WTC11 (cell line): ENCODE results near the gene RAB40B. TPM values are rescaled to one million over a fixed set of nuclear protein-coding genes. Genes with fewer than 3 reads are reported as not detected.

ENCODE experiments used
- ATAC-seq: fragments of 200-7000 bp; cut with Tn5 transposase; 2 replicates; pipeline ENCODE4 v1.10.0; 2021; ENCODE audit warnings: mild to moderate bottlenecking, moderate library complexity
- CTCF ChIA-PET: fragments of 300-600 bp; sonication (Branson Sonifier 250); formaldehyde crosslinking; loops from one replicate; lab custom pipeline; 2021; ENCODE audit warnings: antibody characterized with exemption; lab: Charles Lee
- POLR2A ChIA-PET: fragments of 350-600 bp; sonication (Branson Sonifier 250); formaldehyde crosslinking; loops from one replicate; lab custom pipeline; 2021; ENCODE audit warnings: antibody characterized with exemption; lab: Charles Lee
- DNase-seq: peaks from one replicate; pipeline ENCODE4 v3.0.0; 2021; ENCODE audit warnings: low spot score
- H3K27ac Mint-ChIP-seq: 2 replicates; pipeline ENCODE4 v1.8.0; 2021; ENCODE audit warnings: mixed read lengths
- H3K27me3 Mint-ChIP-seq: 2 replicates; pipeline ENCODE4 v1.8.0; 2021; ENCODE audit warnings: low read depth, mild to moderate bottlenecking, moderate library complexity, mixed read lengths
- H3K36me3 Mint-ChIP-seq: 2 replicates; pipeline ENCODE4 v1.8.0; 2021; ENCODE audit warnings: mixed read lengths
- H3K4me1 Mint-ChIP-seq: 2 replicates; pipeline ENCODE4 v1.8.0; 2022; ENCODE audit warnings: mixed read lengths
- H3K4me3 Mint-ChIP-seq: 2 replicates; pipeline ENCODE4 v1.8.0; 2021; ENCODE audit warnings: mild to moderate bottlenecking, moderate library complexity, mixed read lengths
- H3K9me3 Mint-ChIP-seq: 2 replicates; pipeline ENCODE4 v1.8.0; 2021; ENCODE audit warnings: mixed read lengths
- CBFB ChIP-seq: sonication (generic); formaldehyde crosslinking; IDR thresholded peaks from 2 replicates; pipeline ENCODE4 v1.8.1; 2022; ENCODE audit warnings: mild to moderate bottlenecking, low read depth, missing genetic modification reagents
- CREM ChIP-seq: sonication (generic); formaldehyde crosslinking; IDR thresholded peaks from 2 replicates; pipeline ENCODE4 v1.8.1; 2022; ENCODE audit warnings: mild to moderate bottlenecking, missing genetic modification reagents, moderate library complexity
- NFATC4 ChIP-seq: fragments of 250-450 bp; sonication (Bioruptor Pico); IDR thresholded peaks from 2 replicates; pipeline ENCODE4 v1.9.0; 2021; ENCODE audit warnings: mild to moderate bottlenecking
- NR1H2 ChIP-seq: sonication (generic); formaldehyde crosslinking; IDR thresholded peaks from 2 replicates; pipeline ENCODE4 v1.9.0; 2021; ENCODE audit warnings: mild to moderate bottlenecking, moderate library complexity, missing genetic modification reagents
- PRRX2 ChIP-seq: fragments of 250-450 bp; sonication (Bioruptor Pico); IDR thresholded peaks from 2 replicates; pipeline ENCODE4 v1.8.0; 2021; ENCODE audit warnings: mild to moderate bottlenecking
- RELA ChIP-seq: sonication (generic); formaldehyde crosslinking; IDR thresholded peaks from 2 replicates; pipeline ENCODE4 v1.8.1; 2022; ENCODE audit warnings: missing genetic modification reagents, mild to moderate bottlenecking, borderline replicate concordance
- SOX15 ChIP-seq: fragments of 250-450 bp; sonication (Bioruptor Pico); IDR thresholded peaks from 2 replicates; pipeline ENCODE4 v1.9.0; 2021; ENCODE audit warnings: mild to moderate bottlenecking
- TCF7 ChIP-seq: sonication (generic); formaldehyde crosslinking; IDR thresholded peaks from 2 replicates; pipeline ENCODE4 v1.8.0; 2022; ENCODE audit warnings: mild to moderate bottlenecking, low read depth, missing genetic modification reagents, moderate library complexity
- TEAD4 ChIP-seq: sonication (generic); formaldehyde crosslinking; IDR thresholded peaks from 2 replicates; pipeline ENCODE4 v1.8.0; 2022; ENCODE audit warnings: mild to moderate bottlenecking, missing genetic modification reagents
- ZBTB21 ChIP-seq: sonication (generic); formaldehyde crosslinking; IDR thresholded peaks from 2 replicates; pipeline ENCODE4 v1.8.1; 2023; ENCODE audit warnings: mild to moderate bottlenecking, missing genetic modification reagents, borderline replicate concordance
- ZNF138 ChIP-seq: sonication (generic); formaldehyde crosslinking; conservative IDR thresholded peaks from 2 replicates; pipeline ENCODE4 v1.8.1; 2022; ENCODE audit warnings: mild to moderate bottlenecking, moderate library complexity, missing genetic modification reagents
- ZNF317 ChIP-seq: sonication (generic); formaldehyde crosslinking; IDR thresholded peaks from 2 replicates; pipeline ENCODE4 v1.8.1; 2023; ENCODE audit warnings: low read depth, mild to moderate bottlenecking, moderate library complexity, missing genetic modification reagents, borderline replicate concordance
- ZNF423 ChIP-seq: fragments of 250-450 bp; sonication (Bioruptor Pico); IDR thresholded peaks from 2 replicates; pipeline ENCODE4 v2.1.2; 2022; ENCODE audit warnings: mild to moderate bottlenecking, moderate library complexity
- total RNA-seq: library from RNA; stranded (reverse); gene quantifications from 3 replicates; pipeline ENCODE4 v1.2.3, GENCODE V29; 2021
- TF ChIP-seq, protein P1 (sequence below): sonication (generic); formaldehyde crosslinking; IDR thresholded peaks from 2 replicates; pipeline ENCODE4 v1.8.0; 2022; ENCODE audit warnings: mild to moderate bottlenecking, missing genetic modification reagents
- TF ChIP-seq, protein P2 (sequence below): sonication (generic); formaldehyde crosslinking; IDR thresholded peaks from 2 replicates; pipeline ENCODE4 v1.8.1; 2022; ENCODE audit warnings: mild to moderate bottlenecking, missing genetic modification reagents, moderate library complexity, borderline replicate concordance
- TF ChIP-seq, protein P3 (sequence below): fragments of 250-450 bp; sonication (Bioruptor Pico); IDR thresholded peaks from 2 replicates; pipeline ENCODE4 v1.8.0; 2021; ENCODE audit warnings: mild to moderate bottlenecking
- TF ChIP-seq, protein P4 (sequence below): fragments of 250-450 bp; sonication (Bioruptor Pico); IDR thresholded peaks from 2 replicates; pipeline ENCODE4 v1.9.0; 2021; ENCODE audit warnings: mild to moderate bottlenecking
- TF ChIP-seq, protein P5 (sequence below): sonication (generic); formaldehyde crosslinking; IDR thresholded peaks from 2 replicates; pipeline ENCODE4 v1.8.1; 2023; ENCODE audit warnings: mild to moderate bottlenecking, missing genetic modification reagents, moderate library complexity
- TF ChIP-seq, protein P6 (sequence below): sonication (generic); formaldehyde crosslinking; IDR thresholded peaks from 2 replicates; pipeline ENCODE4 v1.8.1; 2022; ENCODE audit warnings: mild to moderate bottlenecking, moderate library complexity, missing genetic modification reagents

The RAB40B gene
- total RNA-seq, 1 experiment from 2014 or later = 3.1 TPM

DNA sequence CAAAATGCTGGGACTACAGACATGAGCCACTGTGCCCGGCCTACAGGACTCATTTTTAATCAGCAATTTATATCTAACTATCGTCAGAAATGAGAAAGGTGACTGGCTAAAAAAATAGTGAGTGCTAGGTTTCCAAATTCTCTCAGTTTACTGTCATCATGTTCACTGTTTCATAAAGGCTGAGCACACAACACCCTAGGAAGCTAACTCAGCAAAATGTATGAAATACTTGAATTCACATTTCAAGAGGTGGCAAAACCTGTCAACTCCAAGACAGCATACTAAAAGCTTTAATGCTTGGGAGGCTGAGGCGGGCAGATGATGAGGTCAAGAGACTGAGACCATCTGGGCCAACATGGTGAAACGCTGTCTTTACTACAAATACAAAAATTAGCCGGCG lies 67.0 kb downstream of the RAB40B start:
- ATAC-seq (no peak), DNase-seq (no peak)
- ChIA-PET CTCF (no interaction called here), POLR2A (no interaction called here)
- Mint-ChIP-seq H3K27ac (no peak overlapping the region), H3K4me1 (no peaks in the 10 kb centered on the region), H3K36me3 (peaks cover 39% of the 10 kb centered on the region), H3K27me3 (no peaks in the 10 kb centered on the region), H3K4me3 (no peak overlapping the region), H3K9me3 (no peaks in the 10 kb centered on the region)
- TF ChIP-seq NR1H2 = no peak
- TF ChIP-seq CREM = no peak
- no peak for TF ChIP-seq PRRX2
- TF ChIP-seq NFATC4 = no peak
- TF ChIP-seq, protein P1, sequence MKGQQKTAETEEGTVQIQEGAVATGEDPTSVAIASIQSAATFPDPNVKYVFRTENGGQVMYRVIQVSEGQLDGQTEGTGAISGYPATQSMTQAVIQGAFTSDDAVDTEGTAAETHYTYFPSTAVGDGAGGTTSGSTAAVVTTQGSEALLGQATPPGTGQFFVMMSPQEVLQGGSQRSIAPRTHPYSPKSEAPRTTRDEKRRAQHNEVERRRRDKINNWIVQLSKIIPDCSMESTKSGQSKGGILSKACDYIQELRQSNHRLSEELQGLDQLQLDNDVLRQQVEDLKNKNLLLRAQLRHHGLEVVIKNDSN (CRISPR knock-in tag) = no peak
- no peak for TF ChIP-seq ZNF138

DNA sequence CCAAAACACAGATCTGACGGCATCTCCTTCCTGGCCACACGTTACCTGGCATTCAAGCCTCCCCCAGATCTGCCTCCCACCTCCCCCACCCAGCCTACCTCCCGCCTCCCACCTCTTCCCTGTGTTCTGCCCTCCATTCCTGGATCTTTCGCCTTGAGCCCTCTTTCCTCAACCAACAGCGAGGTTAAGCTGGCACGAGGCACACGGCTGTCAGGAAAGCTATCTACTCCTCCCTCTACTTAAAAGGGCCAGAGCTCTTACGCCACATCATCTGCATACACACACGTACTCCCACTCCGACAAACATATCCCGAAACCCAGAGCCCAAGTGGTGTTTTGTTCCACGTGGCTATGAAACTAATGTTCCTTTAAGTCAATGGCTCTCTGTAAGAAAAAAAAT lies 68.3 kb downstream of the RAB40B start:
- ChIA-PET POLR2A (no interaction called here), CTCF (no interaction called here)
- TF ChIP-seq, protein P1 (CRISPR knock-in tag) = no peak
- TF ChIP-seq ZNF423 = no peak
- no peak for TF ChIP-seq TCF7 (CRISPR knock-in tag)
- no peak for TF ChIP-seq ZBTB21 (CRISPR knock-in tag)
- TF ChIP-seq, protein P2, sequence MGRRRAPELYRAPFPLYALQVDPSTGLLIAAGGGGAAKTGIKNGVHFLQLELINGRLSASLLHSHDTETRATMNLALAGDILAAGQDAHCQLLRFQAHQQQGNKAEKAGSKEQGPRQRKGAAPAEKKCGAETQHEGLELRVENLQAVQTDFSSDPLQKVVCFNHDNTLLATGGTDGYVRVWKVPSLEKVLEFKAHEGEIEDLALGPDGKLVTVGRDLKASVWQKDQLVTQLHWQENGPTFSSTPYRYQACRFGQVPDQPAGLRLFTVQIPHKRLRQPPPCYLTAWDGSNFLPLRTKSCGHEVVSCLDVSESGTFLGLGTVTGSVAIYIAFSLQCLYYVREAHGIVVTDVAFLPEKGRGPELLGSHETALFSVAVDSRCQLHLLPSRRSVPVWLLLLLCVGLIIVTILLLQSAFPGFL (CRISPR knock-in tag) = no peak
- TF ChIP-seq RELA (CRISPR knock-in tag) = no peak
- TF ChIP-seq, protein P3, sequence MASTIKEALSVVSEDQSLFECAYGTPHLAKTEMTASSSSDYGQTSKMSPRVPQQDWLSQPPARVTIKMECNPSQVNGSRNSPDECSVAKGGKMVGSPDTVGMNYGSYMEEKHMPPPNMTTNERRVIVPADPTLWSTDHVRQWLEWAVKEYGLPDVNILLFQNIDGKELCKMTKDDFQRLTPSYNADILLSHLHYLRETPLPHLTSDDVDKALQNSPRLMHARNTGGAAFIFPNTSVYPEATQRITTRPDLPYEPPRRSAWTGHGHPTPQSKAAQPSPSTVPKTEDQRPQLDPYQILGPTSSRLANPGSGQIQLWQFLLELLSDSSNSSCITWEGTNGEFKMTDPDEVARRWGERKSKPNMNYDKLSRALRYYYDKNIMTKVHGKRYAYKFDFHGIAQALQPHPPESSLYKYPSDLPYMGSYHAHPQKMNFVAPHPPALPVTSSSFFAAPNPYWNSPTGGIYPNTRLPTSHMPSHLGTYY (CRISPR knock-in tag) = no peak
- TF ChIP-seq NR1H2 = no peak
- Mint-ChIP-seq H3K27me3 (no peaks in the 10 kb centered on the region), H3K4me3 (no peak overlapping the region), H3K4me1 (no peaks in the 10 kb centered on the region), H3K36me3 (peaks cover 45% of the 10 kb centered on the region), H3K27ac (peak overlapping the region; percentile 36), H3K9me3 (no peaks in the 10 kb centered on the region)
- DNase-seq = no peak
- ATAC-seq = no peak

DNA sequence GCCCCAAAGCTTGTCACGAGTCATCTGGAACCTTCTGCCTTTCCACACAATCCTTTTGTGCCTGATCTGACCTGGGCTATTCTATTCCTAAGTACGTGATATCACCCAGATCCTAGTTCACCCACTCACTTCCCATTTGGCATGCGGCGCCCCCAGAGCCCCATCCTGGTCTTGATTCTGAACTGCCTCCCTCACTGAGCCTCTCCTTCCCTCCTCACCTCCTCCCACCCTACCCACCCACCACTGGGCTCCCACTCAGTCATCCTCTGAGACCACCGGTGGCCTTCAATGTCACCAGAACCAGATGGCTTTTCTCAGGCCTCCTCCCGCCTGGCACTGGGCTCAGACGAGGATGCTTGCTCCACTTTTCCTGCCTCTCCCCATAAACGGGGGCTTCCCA lies 68.8 kb downstream of the RAB40B start:
- ChIA-PET CTCF (no interaction called here), POLR2A (no interaction called here)
- Mint-ChIP-seq H3K27me3 (no peaks in the 10 kb centered on the region), H3K27ac (peak overlapping the region; percentile 42), H3K4me1 (no peaks in the 10 kb centered on the region), H3K9me3 (no peaks in the 10 kb centered on the region), H3K36me3 (peaks cover 49% of the 10 kb centered on the region), H3K4me3 (no peak overlapping the region)
- DNase-seq = no peak
- ATAC-seq = no peak
- TF ChIP-seq RELA (CRISPR knock-in tag) (no peak), SOX15 (CRISPR knock-in tag) (no peak), TEAD4 (CRISPR knock-in tag) (no peak), CBFB (no peak), ZNF317 (CRISPR knock-in tag) (no peak)
- TF ChIP-seq, protein P1 (CRISPR knock-in tag) = no peak
- TF ChIP-seq, protein P4, sequence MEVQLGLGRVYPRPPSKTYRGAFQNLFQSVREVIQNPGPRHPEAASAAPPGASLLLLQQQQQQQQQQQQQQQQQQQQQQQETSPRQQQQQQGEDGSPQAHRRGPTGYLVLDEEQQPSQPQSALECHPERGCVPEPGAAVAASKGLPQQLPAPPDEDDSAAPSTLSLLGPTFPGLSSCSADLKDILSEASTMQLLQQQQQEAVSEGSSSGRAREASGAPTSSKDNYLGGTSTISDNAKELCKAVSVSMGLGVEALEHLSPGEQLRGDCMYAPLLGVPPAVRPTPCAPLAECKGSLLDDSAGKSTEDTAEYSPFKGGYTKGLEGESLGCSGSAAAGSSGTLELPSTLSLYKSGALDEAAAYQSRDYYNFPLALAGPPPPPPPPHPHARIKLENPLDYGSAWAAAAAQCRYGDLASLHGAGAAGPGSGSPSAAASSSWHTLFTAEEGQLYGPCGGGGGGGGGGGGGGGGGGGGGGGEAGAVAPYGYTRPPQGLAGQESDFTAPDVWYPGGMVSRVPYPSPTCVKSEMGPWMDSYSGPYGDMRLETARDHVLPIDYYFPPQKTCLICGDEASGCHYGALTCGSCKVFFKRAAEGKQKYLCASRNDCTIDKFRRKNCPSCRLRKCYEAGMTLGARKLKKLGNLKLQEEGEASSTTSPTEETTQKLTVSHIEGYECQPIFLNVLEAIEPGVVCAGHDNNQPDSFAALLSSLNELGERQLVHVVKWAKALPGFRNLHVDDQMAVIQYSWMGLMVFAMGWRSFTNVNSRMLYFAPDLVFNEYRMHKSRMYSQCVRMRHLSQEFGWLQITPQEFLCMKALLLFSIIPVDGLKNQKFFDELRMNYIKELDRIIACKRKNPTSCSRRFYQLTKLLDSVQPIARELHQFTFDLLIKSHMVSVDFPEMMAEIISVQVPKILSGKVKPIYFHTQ (CRISPR knock-in tag) = no peak
- TF ChIP-seq, protein P5, sequence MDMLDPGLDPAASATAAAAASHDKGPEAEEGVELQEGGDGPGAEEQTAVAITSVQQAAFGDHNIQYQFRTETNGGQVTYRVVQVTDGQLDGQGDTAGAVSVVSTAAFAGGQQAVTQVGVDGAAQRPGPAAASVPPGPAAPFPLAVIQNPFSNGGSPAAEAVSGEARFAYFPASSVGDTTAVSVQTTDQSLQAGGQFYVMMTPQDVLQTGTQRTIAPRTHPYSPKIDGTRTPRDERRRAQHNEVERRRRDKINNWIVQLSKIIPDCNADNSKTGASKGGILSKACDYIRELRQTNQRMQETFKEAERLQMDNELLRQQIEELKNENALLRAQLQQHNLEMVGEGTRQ (CRISPR knock-in tag) = no peak
- TF ChIP-seq, protein P6, sequence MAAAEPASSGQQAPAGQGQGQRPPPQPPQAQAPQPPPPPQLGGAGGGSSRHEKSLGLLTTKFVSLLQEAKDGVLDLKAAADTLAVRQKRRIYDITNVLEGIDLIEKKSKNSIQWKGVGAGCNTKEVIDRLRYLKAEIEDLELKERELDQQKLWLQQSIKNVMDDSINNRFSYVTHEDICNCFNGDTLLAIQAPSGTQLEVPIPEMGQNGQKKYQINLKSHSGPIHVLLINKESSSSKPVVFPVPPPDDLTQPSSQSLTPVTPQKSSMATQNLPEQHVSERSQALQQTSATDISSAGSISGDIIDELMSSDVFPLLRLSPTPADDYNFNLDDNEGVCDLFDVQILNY (CRISPR knock-in tag) = no peak
